H7 (cell line): Measurements from ENCODE around the gene CCRL2. TPM values are rescaled to one million over a fixed set of nuclear protein-coding genes. Genes with fewer than 3 reads are reported as not detected.
"Not testable (repeated sequence)": the region's sequence is repeated elsewhere in the genome, so short reads cannot be mapped to it uniquely, and the experiment has no call there.

Experiments
- DNase-seq: peaks from one replicate; pipeline ENCODE4 v3.0.0; 2012
- H3K27me3 ChIP-seq: 2 replicates; pipeline ENCODE4 v1.6.0; 2011; ENCODE audit warnings: mild to moderate bottlenecking, low read length; ENCODE audit not compliant: control insufficient read depth, insufficient read depth
- H3K36me3 ChIP-seq: replicated peaks from 2 replicates; pipeline ENCODE4 v1.5.1; 2011; ENCODE audit warnings: low read length; ENCODE audit not compliant: control insufficient read depth, insufficient read depth
- H3K4me3 ChIP-seq: 2 replicates; pipeline ENCODE4 v1.5.1; 2011; ENCODE audit warnings: low read depth, mild to moderate bottlenecking, control low read depth, low read length, moderate library complexity; ENCODE audit not compliant: insufficient read depth
- total RNA-seq: library from RNA; depleted of rRNA; stranded (reverse); fragments of >200 nt; shearing (Covaris generic); gene quantifications from 2 replicates; pipeline ENCODE4 v1.2.3, GENCODE V29; 2014

CCRL2 gene
- total RNA-seq, 1 experiment from 2014 or later = not detected

DNA sequence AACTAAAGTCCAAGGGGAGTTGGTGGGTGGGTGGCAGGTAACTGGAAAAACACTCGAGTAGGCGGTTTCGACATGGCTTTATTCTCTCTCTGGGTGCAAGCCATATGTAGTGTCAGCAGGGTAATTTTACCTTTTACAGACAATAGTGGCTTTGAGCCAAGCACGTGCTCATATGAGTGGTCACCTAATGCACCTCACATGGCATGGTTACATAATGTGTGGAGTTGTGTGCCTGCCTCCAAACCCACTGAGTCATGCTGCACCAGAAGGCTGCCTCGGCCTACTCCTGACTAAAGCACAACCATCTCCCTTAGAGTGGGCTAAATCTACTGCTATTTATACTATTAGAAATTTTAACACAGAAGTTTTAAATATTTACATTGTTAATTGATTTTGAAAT lies 16.5 kb downstream of the CCRL2 start:
- Histone ChIP-seq H3K4me3 (no peak overlapping the region), H3K36me3 (no peaks in the 10 kb centered on the region), H3K27me3 (no peaks in the 10 kb centered on the region)
- no peak for DNase-seq

- H3K36me3 ChIP-seq, H3K27me3 ChIP-seq, H3K4me3 ChIP-seq, DNase-seq: not testable (repeated sequence)
Measured at GRCh38 chr3:46426476-46426875, 19.4 kb downstream of the CCRL2 start.

GRCh38 chr3:46427404-46427803 lies 20.3 kb downstream of the CCRL2 start:
- not testable (repeated sequence) for H3K36me3 ChIP-seq, H3K27me3 ChIP-seq, H3K4me3 ChIP-seq, DNase-seq

- H3K36me3 ChIP-seq = no peaks in the 10 kb centered on the region
- H3K4me3 ChIP-seq = no peak overlapping the region
- no peak for DNase-seq
- no peaks in the 10 kb centered on the region for H3K27me3 ChIP-seq
Measured at GRCh38 chr3:46427916-46428833, 21.1 kb downstream of the CCRL2 start.

DNA sequence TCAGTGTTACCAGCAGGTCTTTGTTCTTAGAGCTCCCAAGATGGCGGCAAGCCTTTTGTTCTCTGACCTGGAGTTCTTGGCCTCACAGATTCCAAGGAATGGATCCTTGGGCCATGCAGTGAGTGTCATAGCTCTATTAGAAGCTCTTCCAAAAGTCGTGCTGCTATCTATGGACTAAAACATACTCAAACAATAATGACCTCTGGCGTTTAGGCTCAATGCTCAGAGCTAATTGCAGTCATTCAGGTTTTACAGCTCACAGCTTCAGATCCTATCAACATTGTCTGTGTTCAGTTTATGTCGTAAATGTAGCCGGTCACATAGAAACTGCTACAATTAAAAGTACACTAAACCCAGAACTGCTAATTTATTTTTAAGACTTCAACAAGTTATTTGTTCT lies 22.2 kb downstream of the CCRL2 start:
- Histone ChIP-seq H3K4me3 (no peak overlapping the region), H3K27me3 (no peaks in the 10 kb centered on the region), H3K36me3 (no peaks in the 10 kb centered on the region)
- no peak for DNase-seq

DNA sequence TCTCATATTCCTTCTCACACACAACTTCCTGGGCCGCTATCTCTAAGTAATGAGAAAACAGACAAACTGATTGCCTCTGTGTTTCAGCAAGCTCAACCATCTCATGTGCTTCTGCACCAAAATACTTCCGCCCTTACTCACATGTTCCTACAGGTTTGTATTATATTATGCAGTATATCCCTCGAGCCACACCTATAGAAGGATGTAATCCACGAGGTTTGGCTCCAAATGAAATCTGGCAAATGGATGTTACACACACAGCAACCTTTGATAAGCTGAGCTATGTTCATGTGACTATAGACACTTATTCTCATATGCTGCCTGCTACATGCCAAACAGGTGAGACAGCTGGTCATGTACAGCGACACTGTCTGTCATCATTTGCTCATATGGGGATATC lies 22.6 kb downstream of the CCRL2 start:
- no peak overlapping the region for H3K4me3 ChIP-seq

GRCh38 chr3:46430879-46431278 lies 23.8 kb downstream of the CCRL2 start:
- H3K4me3 ChIP-seq, H3K27me3 ChIP-seq, H3K36me3 ChIP-seq, DNase-seq: not testable (repeated sequence)

More for the DNA sequence above, 22.6 kb downstream of the CCRL2 start:
- DNase-seq = no peak
- no peaks in the 10 kb centered on the region for H3K36me3 ChIP-seq
- no peaks in the 10 kb centered on the region for H3K27me3 ChIP-seq

DNA sequence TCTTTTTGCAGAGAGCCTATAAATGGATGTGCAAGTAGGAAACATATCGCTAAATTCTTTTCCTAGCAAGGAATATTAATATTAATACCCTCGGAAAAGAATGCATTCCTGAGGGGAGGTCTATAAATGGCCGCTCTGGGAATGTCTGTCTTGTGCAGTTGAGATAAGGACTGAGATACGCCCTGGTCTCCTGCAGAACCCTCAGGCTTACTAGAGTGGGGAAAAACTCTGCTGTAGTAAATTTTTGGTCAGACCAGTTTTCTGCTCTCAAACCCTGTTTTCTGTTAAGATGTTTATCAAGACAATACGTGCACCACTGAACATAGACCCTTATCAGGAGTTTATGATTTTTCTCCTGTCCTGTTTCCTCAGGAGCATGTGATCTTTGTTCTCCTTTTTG lies 24.8 kb downstream of the CCRL2 start:
- not testable (repeated sequence) for DNase-seq, H3K27me3 ChIP-seq, H3K36me3 ChIP-seq, H3K4me3 ChIP-seq

GRCh38 chr3:46433118-46433517 lies 26.1 kb downstream of the CCRL2 start:
- not testable (repeated sequence) for H3K36me3 ChIP-seq, H3K27me3 ChIP-seq, DNase-seq, H3K4me3 ChIP-seq

DNA sequence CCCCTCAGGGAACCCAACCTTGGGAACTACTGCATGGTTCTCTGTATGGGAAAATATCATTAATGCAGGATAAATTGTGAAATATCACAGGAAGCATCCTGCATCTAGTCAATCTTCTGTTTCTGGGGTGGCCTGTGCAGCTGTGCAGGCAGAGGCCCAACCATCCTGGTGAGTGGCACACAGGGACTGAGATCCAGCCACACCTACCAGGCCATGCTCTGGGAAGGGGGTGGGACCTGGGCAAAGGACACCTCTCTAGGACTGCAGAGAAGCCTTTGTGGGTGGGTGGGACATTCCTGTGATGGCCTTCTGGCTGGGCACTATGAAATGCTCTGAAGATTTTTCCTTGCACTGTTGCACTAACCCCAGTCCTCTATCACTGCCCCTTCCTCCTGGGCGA lies 26.8 kb downstream of the CCRL2 start:
- Histone ChIP-seq H3K27me3 (no peaks in the 10 kb centered on the region), H3K4me3 (no peak overlapping the region), H3K36me3 (no peaks in the 10 kb centered on the region)
- DNase-seq = no peak

DNA sequence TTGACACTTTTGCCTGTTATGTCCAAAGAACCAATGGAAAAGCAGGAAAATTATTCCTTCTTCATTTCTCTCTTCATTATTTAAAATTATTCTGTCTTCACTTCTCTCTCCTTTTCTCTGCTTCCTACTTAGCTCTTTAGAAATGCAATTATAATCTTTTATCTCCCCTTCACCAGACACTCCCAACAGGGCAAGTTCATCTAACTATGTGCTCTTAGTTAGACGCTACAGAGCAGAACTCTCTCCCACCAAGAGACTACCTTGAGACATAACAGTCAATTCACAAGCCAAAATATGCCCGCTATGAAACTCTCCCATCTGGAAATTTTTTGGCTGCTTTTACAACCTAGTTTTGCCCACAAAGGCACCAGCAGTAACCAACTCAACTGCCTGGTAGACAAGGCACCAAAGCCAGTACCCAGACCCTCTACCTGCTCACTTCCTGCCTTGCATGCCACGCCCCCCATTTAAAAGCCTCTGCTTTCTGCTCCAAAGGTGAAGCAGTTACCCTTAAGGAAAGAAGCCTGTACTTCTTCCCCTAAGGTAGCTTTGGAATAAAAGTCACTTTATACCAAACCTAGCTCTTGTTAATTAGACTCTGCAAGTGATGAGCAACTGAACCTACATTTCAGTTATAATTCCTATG lies 28.1 kb downstream of the CCRL2 start:
- Histone ChIP-seq H3K4me3 (no peak overlapping the region), H3K27me3 (no peaks in the 10 kb centered on the region), H3K36me3 (no peaks in the 10 kb centered on the region)
- DNase-seq = no peak

DNA sequence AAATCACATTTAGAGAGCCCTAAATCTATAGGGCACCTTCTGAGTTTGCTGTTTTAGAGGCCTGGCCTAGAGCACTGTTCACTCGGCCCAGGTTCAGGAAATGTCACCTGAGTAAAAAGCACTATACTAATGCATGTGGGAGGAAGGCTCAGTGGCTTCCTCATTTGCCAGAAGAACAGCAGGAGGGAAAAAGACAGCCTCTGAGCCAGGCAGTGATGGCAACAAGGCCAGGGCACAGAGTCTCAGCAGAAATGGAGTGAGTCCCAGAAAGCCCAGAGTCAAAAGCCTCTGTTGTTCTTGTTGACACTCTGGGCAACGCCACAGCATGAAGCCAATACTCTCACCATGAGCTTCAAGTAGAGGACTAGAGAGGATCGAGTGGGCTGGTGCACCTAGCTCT lies 31.8 kb downstream of the CCRL2 start:
- DNase-seq = no peak
- H3K36me3 ChIP-seq = no peaks in the 10 kb centered on the region
- H3K4me3 ChIP-seq = no peak overlapping the region
- no peaks in the 10 kb centered on the region for H3K27me3 ChIP-seq

- H3K36me3 ChIP-seq = no peaks in the 10 kb centered on the region
- H3K4me3 ChIP-seq = no peak overlapping the region
- no peaks in the 10 kb centered on the region for H3K27me3 ChIP-seq
- peak; percentile 38 for DNase-seq
Measured at GRCh38 chr3:46440531-46441294, 33.7 kb downstream of the CCRL2 start.

GRCh38 chr3:46442576-46443530 lies 35.8 kb downstream of the CCRL2 start:
- Histone ChIP-seq H3K4me3 (no peak overlapping the region), H3K36me3 (no peaks in the 10 kb centered on the region), H3K27me3 (no peaks in the 10 kb centered on the region)
- DNase-seq = peak; percentile 82
